H9 (cell line): ENCODE data around the gene RGL2. TPM values are rescaled to one million over a fixed set of nuclear protein-coding genes. Genes with fewer than 3 reads are reported as not detected.
A peak's percentile ranks its signal among the peaks of the same experiment; 100 is the strongest.

ENCODE experiments used
- DNase-seq: peaks from one replicate; pipeline ENCODE4 v3.0.0-alpha.2; 2017
- H2AFZ ChIP-seq: one replicate; pipeline ENCODE4 v1.6.1; 2013; ENCODE audit warnings: mild to moderate bottlenecking, low read length, control low read depth, moderate library complexity
- H2AK5ac ChIP-seq: 2 replicates; pipeline ENCODE4 v1.6.1; 2013; ENCODE audit warnings: low read length, control low read depth, mixed read lengths; ENCODE audit not compliant: insufficient read length
- H2BK120ac ChIP-seq: one replicate; pipeline ENCODE4 v1.6.1; 2013; ENCODE audit warnings: low read depth, mild to moderate bottlenecking, low read length, control low read depth, inconsistent platforms; ENCODE audit not compliant: poor library complexity, severe bottlenecking
- H2BK12ac ChIP-seq: 2 replicates; pipeline ENCODE4 v1.6.1; 2013; ENCODE audit warnings: low read length, control low read depth, mixed read lengths, low read depth; ENCODE audit not compliant: insufficient read length
- H2BK15ac ChIP-seq: 2 replicates; pipeline ENCODE4 v1.6.1; 2013; ENCODE audit warnings: low read depth, low read length, control low read depth
- H2BK20ac ChIP-seq: one replicate; pipeline ENCODE4 v1.6.1; 2013; ENCODE audit warnings: low read depth, mild to moderate bottlenecking, low read length, control low read depth, inconsistent platforms; ENCODE audit not compliant: poor library complexity, severe bottlenecking
- H2BK5ac ChIP-seq: 2 replicates; pipeline ENCODE4 v1.6.1; 2013; ENCODE audit warnings: low read length, control low read depth, mixed read lengths; ENCODE audit not compliant: insufficient read length
- H3K14ac ChIP-seq: 2 replicates; pipeline ENCODE4 v1.6.1; 2013; ENCODE audit warnings: low read length, control low read depth; ENCODE audit not compliant: insufficient read depth
- H3K18ac ChIP-seq: 2 replicates; pipeline ENCODE4 v1.6.1; 2013; ENCODE audit warnings: low read depth, mild to moderate bottlenecking, mixed read lengths, low read length, control low read depth; ENCODE audit not compliant: insufficient read length
- H3K23ac ChIP-seq: 2 replicates; pipeline ENCODE4 v1.6.1; 2013; ENCODE audit warnings: low read length, control low read depth, mixed read lengths, low read depth; ENCODE audit not compliant: insufficient read length
- H3K23me2 ChIP-seq: 2 replicates; pipeline ENCODE4 v1.6.1; 2013; ENCODE audit warnings: low read depth, mild to moderate bottlenecking, mixed read lengths, low read length, control low read depth; ENCODE audit not compliant: insufficient read length, poor library complexity, severe bottlenecking
- H3K27ac ChIP-seq: 2 replicates; pipeline ENCODE4 v1.5.1; 2013; ENCODE audit warnings: low read length, control low read depth, mixed read lengths, low read depth; ENCODE audit not compliant: insufficient read length
- H3K27me3 ChIP-seq: 2 replicates; pipeline ENCODE4 v1.6.1; 2013; ENCODE audit warnings: low read length, control low read depth, inconsistent platforms; ENCODE audit not compliant: insufficient read depth
- H3K4ac ChIP-seq: 2 replicates; pipeline ENCODE4 v1.6.1; 2013; ENCODE audit warnings: low read depth, mild to moderate bottlenecking, control low read depth, inconsistent platforms, low read length, moderate library complexity
- H3K4me1 ChIP-seq: 2 replicates; pipeline ENCODE4 v1.6.1; 2013; ENCODE audit warnings: low read length, control low read depth, inconsistent platforms; ENCODE audit not compliant: insufficient read depth
- H3K4me2 ChIP-seq: 2 replicates; pipeline ENCODE4 v1.6.1; 2013; ENCODE audit warnings: low read length, control low read depth, mixed read lengths; ENCODE audit not compliant: insufficient read length, insufficient read depth
- H3K56ac ChIP-seq: 2 replicates; pipeline ENCODE4 v1.6.1; 2013; ENCODE audit warnings: low read depth, mild to moderate bottlenecking, mixed read lengths, low read length, control low read depth; ENCODE audit not compliant: insufficient read length
- H3K79me1 ChIP-seq: 2 replicates; pipeline ENCODE4 v1.6.1; 2013; ENCODE audit warnings: low read depth, mild to moderate bottlenecking, moderate library complexity, low read length, control low read depth, inconsistent platforms; ENCODE audit not compliant: insufficient read depth, poor library complexity, severe bottlenecking
- H3K79me2 ChIP-seq: 2 replicates; pipeline ENCODE4 v1.6.1; 2013; ENCODE audit warnings: low read length, control low read depth, inconsistent platforms; ENCODE audit not compliant: insufficient read depth
- H3K9ac ChIP-seq: 2 replicates; pipeline ENCODE4 v1.6.1; 2013; ENCODE audit warnings: low read length, control low read depth, mixed read lengths; ENCODE audit not compliant: insufficient read length; ENCODE audit errors: extremely low read depth
- H3K9me3 ChIP-seq: one replicate; pipeline ENCODE4 v1.6.1; 2013; ENCODE audit warnings: low read depth, low read length, inconsistent platforms; ENCODE audit not compliant: control insufficient read depth
- H3T11ph ChIP-seq: one replicate; pipeline ENCODE4 v1.6.1; 2013; ENCODE audit warnings: mild to moderate bottlenecking, low read length, control low read depth, inconsistent platforms
- H4K20me1 ChIP-seq: one replicate; pipeline ENCODE4 v1.6.1; 2013; ENCODE audit not compliant: control insufficient read depth, insufficient read length, insufficient read depth
- H4K5ac ChIP-seq: 2 replicates; pipeline ENCODE4 v1.6.1; 2013; ENCODE audit warnings: low read depth, mild to moderate bottlenecking, mixed read lengths, low read length, control low read depth; ENCODE audit not compliant: insufficient read length
- H4K8ac ChIP-seq: replicated peaks from 2 replicates; pipeline ENCODE4 v1.6.1; 2013; ENCODE audit warnings: low read length, control low read depth, mixed read lengths, low read depth; ENCODE audit not compliant: insufficient read length
- H4K91ac ChIP-seq: 2 replicates; pipeline ENCODE4 v1.6.1; 2013; ENCODE audit warnings: low read depth, mild to moderate bottlenecking, moderate library complexity, mixed read lengths, low read length, control low read depth; ENCODE audit not compliant: insufficient read length
- H3K27ac Mint-ChIP-seq, 3 experiments: 2 replicates in 2 of 3; 3 replicates in 1 of 3; pipeline ENCODE4 v1.8.0; 2020 to 2021; ENCODE audit warnings: mixed read lengths in 3 of 3, mild to moderate bottlenecking in 1 of 3, moderate library complexity in 1 of 3
- H3K27me3 Mint-ChIP-seq: 2 replicates; pipeline ENCODE4 v1.8.0; 2021; ENCODE audit warnings: low read depth, mild to moderate bottlenecking, moderate library complexity, mixed read lengths
- H3K36me3 Mint-ChIP-seq, 3 experiments: 2 replicates in 2 of 3; 3 replicates in 1 of 3; pipeline ENCODE4 v1.8.0; 2020 to 2021; ENCODE audit warnings: low read depth in 3 of 3, mixed read lengths in 3 of 3; ENCODE audit not compliant: insufficient read depth in 1 of 3
- H3K4me1 Mint-ChIP-seq, 2 experiments: 2 replicates each; pipeline ENCODE4 v1.8.0; 2020; ENCODE audit warnings: mixed read lengths in 2 of 2
- H3K4me3 Mint-ChIP-seq, 2 experiments: 2 replicates in 1 of 2; 3 replicates in 1 of 2; pipeline ENCODE4 v1.8.0; 2020 to 2021; ENCODE audit warnings: mild to moderate bottlenecking in 2 of 2, mixed read lengths in 2 of 2, moderate library complexity in 1 of 2
- H3K9me3 Mint-ChIP-seq, 2 experiments: 2 replicates in 1 of 2; 3 replicates in 1 of 2; pipeline ENCODE4 v1.8.0; 2020; ENCODE audit warnings: mild to moderate bottlenecking in 2 of 2, mixed read lengths in 2 of 2, moderate library complexity in 1 of 2
- CTCF ChIP-seq: fragments of 200-600 bp; sonication (generic); conservative IDR thresholded peaks from 3 replicates; pipeline ENCODE4 v1.8.0; 2021; ENCODE audit warnings: antibody characterized with exemption, mild to moderate bottlenecking
- WGBS: extraction: QIAGEN DNeasy Blood & Tissue Kit; methylation state at CpG from one replicate; pipeline ENCODE4 v1.1.7; 2013; ENCODE audit warnings: missing lambda C conversion rate, low lambda C conversion rate, mixed read lengths; ENCODE audit not compliant: insufficient read length; ENCODE audit errors: extremely low coverage; 5-methylcytosine and 5-hydroxymethylcytosine counted together
- total RNA-seq: library from RNA; stranded (reverse); gene quantifications from 2 replicates; pipeline ENCODE4 v1.2.1, GENCODE V29; 2021

The RGL2 gene
- total RNA-seq, 1 experiment from 2014 or later, result 74.3 TPM

GRCh38 chr6:33294086-33294823 lies 4.5 kb downstream of the RGL2 start:
- Mint-ChIP-seq H3K27ac (peak overlapping the region in 1 of 3 experiments; percentile 8; a peak in 2 of 7 replicates), H3K36me3 (peaks cover 16 to 46% (median 44%) of the 10 kb centered on the region in 3 experiments), H3K4me1 (peaks cover 13 to 21% of the 10 kb centered on the region in 2 experiments), H3K9me3 (no peaks in the 10 kb centered on the region), H3K4me3 (peak overlapping the region in 1 of 2 experiments; percentile 41; a peak in 2 of 5 replicates), H3K27me3 (no peaks in the 10 kb centered on the region)
- Histone ChIP-seq H2AK5ac (no peak overlapping the region), H3K56ac (no peak overlapping the region), H3K9ac (no peak overlapping the region), H3K4me1 (no peaks in the 10 kb centered on the region), H4K8ac (no peak overlapping the region), H3K27ac (no peak overlapping the region), H4K20me1 (no peaks in the 10 kb centered on the region), H3K4me2 (no peak overlapping the region), H2BK5ac (no peak overlapping the region), H3K14ac (no peak overlapping the region), H4K91ac (no peak overlapping the region), H2BK12ac (no peak overlapping the region), H3K4ac (no peak overlapping the region), H2BK120ac (no peak overlapping the region), H3K18ac (no peak overlapping the region), H3T11ph (no peak overlapping the region), H4K5ac (no peak overlapping the region), H3K79me2 (peaks cover 5% of the 10 kb centered on the region; the same call in 1 of the 2 replicates), H3K27me3 (no peaks in the 10 kb centered on the region), H2BK15ac (no peak overlapping the region), H2AFZ (no peak overlapping the region), H2BK20ac (no peak overlapping the region), H3K79me1 (no peaks in the 10 kb centered on the region), H3K23ac (no peak overlapping the region), H3K9me3 (no peaks in the 10 kb centered on the region), H3K23me2 (peaks cover 25% of the 10 kb centered on the region)
- DNase-seq, result no peak
- no peak for TF ChIP-seq CTCF
- no CpG with 5 or more reads among the region's 10 CpGs for WGBS
